GM18526 (cell line): Measurements from ENCODE around the gene RNF130.

Experiments used
- POLR2A ChIP-seq: IDR thresholded peaks from 3 replicates; pipeline ENCODE4 v1.6.1; 2011; ENCODE audit not compliant: insufficient read length; ENCODE audit errors: extremely low read depth

Gene RNF130

GRCh38 chr5:179998485-179998884, 73.1 kb downstream of the RNF130 start:
- no peak for TF ChIP-seq POLR2A

- no peak for TF ChIP-seq POLR2A
These were observed 76.8 kb downstream of the RNF130 start for GRCh38 chr5:179994583-179995323.

DNA sequence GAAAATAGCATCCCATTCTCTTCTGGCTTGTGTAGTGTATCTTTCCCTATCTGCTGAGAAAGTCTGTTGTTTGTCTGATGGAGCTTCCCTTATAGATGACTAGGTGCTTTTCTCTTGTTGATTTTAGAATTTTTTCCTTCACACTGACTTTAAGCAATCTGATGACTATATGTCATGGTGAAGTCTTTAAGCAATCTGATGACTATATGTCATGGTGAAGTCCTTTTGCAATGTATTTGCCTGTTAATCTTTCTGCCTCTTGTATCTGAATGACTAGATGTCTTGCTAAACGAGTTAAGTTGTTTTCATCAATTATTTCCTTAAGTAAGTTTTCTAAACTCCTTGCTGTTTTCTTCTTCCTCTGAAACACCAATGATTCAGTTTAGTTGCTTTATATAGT, 80.5 kb downstream of the RNF130 start:
- TF ChIP-seq POLR2A: no peak

- TF ChIP-seq POLR2A: no peak
These were observed 85.2 kb downstream of the RNF130 start for GRCh38 chr5:179986328-179986727.

- TF ChIP-seq POLR2A: no peak
These were observed 89.9 kb downstream of the RNF130 start for GRCh38 chr5:179981636-179982035.

GRCh38 chr5:179980767-179981166, 90.8 kb downstream of the RNF130 start:
- TF ChIP-seq POLR2A: no peak

- TF ChIP-seq POLR2A: no peak
These were observed 92.8 kb downstream of the RNF130 start for GRCh38 chr5:179978792-179979191.

- no peak for TF ChIP-seq POLR2A
These were observed 95.8 kb downstream of the RNF130 start for GRCh38 chr5:179975713-179976134.

- TF ChIP-seq POLR2A: no peak
These were observed 96.4 kb downstream of the RNF130 start for GRCh38 chr5:179974946-179975712.

DNA sequence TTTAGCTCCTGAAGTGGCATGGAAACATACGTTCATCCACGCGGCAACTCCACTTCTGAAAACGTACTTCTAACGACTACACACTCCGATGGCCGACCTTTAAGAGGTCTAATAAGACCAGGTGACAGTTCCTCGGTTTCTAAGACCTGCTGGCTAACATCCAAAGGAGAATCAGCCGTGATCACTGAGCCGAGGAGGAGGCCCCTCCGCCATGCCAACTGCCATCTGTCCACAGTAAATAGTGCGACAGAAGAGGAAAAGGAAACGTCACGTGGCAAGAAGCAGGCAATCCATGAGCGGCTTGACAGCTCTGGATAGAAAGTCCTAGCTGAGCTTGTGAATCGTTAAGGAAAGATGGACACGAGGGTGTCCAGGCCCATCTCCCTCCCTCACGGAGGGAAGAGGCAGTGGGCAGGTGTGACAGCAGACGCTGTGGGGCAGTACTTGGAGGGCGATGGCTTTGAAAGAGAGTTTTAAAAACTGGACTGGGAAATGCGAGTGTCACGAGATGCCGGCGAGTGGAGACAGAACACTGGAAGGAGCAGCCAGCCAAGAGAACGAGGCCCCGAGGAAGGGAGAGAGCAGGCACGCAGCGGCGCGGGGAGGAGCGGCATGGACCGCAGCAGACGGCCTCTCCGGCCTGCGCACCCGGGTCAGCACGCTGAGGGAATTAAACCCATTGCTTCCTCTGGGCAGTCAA, 97.2 kb downstream of the RNF130 start:
- TF ChIP-seq POLR2A: no peak

GRCh38 chr5:179973391-179973790, 98.2 kb downstream of the RNF130 start:
- TF ChIP-seq POLR2A: no peak

DNA sequence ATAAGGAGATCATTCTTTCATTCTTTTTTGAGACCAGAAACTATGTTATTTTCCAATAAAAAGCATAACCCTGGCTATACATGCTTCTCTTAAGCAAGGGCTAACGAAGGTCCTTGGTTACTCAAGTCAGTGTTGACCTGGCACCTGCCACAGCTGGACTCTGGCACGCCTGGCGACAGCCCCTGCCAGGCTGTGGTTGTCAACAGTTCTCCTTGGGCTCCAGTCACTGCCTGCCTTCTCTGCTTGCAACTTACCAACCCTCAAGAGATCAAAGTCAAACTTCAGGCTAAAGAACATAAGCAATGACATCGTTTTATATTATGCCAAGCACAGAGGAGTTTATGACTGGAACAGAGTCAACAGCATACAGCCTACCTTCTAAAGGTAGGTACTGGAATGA, 102.4 kb downstream of the RNF130 start:
- no peak for TF ChIP-seq POLR2A

DNA sequence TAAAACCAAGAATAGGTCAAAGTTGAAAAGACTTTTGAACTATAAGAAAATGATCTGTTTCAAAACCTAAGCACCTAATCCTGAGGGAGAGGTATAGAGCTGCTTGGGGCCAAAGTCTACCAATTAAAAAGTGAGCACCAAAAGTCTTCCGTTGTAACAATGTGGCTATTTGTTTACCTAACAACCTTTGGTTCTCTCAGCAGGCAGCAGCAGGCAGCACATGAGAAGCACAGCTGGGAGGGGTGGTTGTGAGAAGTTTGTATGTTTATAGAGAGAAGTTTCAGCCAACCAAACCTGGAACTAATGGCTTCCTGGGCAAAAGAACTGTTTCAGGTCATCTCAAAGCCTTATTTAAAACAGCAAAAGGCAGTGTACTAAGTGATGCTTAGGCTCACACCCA, 104.1 kb downstream of the RNF130 start:
- TF ChIP-seq POLR2A: no peak

- no peak for TF ChIP-seq POLR2A
These were observed 107.5 kb downstream of the RNF130 start for GRCh38 chr5:179964015-179964414.

- no peak for TF ChIP-seq POLR2A
These were observed 108.2 kb downstream of the RNF130 start for GRCh38 chr5:179963375-179963774.

GRCh38 chr5:179960204-179960831, 111.2 kb downstream of the RNF130 start:
- TF ChIP-seq POLR2A: no peak

DNA sequence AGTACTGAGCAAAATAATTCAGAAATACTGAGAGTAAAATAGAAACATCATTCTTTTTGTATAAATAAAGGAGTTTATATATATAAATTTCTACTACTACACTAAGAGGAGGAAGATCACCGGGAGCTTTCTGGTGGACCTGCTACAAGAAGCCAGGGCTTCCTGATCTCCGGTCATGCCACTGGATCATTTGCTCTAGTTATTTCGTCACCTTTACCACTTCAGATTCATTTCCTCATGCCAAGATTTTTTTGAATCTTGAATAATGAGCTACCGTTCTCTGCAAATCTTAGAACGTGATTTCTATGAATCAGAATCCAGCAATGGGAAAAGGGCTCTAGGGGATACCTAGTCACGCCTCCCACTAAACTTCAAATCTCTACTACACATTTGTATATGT, 111.9 kb downstream of the RNF130 start:
- TF ChIP-seq POLR2A: no peak
